ENCODE measurements around the gene GANAB.
A peak's percentile ranks its signal among the peaks of the same experiment; 100 is the strongest.
"Not testable (repeated sequence)": the region's sequence is repeated elsewhere in the genome, so short reads cannot be mapped to it uniquely, and the experiment has no call there.

Gene GANAB

DNA sequence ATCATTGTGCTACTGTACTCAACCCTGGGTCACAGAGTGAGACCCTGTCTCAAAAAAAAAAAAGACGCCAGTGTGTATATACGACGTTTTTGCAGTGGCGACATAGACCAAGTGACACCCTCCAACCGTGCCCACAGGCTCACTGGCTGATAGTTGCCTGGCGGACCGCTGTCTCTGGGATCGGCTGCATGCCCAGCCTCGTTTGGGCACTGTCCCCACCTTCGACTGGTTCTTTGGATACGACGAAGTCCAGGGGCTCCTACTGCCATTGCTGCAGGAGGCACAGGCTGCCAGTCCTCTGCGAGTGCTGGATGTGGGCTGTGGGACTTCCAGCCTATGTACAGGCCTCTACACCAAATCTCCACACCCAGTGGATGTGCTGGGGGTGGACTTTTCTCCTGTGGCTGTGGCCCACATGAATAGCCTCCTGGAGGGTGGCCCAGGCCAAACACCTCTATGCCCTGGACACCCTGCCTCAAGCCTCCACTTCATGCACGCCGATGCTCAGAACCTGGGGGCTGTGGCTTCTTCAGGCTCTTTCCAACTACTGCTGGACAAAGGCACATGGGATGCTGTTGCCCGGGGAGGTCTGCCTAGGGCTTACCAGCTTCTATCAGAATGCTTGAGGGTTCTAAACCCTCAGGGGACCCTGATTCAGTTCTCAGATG lies 20.0 kb upstream of the GANAB start:
- DNase-seq = no peak

GRCh38 chr11:62665599-62666258 lies 19.3 kb upstream of the GANAB start:
- no peak for DNase-seq

DNA sequence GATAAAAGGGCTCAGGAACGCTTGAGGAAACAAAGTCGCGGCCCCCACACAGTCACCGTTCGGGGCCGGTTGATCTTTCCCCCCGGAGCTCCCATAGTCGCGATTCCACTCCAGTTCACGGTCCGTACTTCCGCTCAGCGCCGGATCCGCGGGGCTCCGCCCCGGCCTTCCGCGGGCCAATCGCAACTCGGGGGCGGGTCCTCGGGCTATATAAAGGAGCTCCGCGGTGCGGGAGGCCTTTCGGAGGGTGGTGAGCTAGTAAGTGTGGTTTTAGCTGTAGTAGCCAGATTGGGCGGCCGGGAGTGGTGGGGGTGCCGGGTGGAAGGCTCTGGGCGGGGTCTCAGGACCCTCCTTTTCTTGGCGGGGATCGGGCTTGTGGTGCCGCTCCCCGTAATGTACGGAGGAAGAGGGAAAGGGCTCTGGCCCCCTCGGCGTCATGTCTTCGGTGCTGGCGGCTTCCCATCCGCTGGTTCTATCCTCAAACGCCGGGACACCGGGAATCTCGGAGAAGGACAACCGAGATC lies 18.7 kb upstream of the GANAB start, which contains the start of the genes C11orf98 and CSKMT:
Gene C11orf98, minus strand, starts transcription at position 136 of the 524 bp plus-strand sequence. Its CDS starts 41 bp downstream, at position 95.
Gene CSKMT, plus strand, starts transcription at position 238 of the 524 bp plus-strand sequence. CDS start 568 bp downstream, outside the sequence.
- DNase-seq = peak; percentile 92

DNA sequence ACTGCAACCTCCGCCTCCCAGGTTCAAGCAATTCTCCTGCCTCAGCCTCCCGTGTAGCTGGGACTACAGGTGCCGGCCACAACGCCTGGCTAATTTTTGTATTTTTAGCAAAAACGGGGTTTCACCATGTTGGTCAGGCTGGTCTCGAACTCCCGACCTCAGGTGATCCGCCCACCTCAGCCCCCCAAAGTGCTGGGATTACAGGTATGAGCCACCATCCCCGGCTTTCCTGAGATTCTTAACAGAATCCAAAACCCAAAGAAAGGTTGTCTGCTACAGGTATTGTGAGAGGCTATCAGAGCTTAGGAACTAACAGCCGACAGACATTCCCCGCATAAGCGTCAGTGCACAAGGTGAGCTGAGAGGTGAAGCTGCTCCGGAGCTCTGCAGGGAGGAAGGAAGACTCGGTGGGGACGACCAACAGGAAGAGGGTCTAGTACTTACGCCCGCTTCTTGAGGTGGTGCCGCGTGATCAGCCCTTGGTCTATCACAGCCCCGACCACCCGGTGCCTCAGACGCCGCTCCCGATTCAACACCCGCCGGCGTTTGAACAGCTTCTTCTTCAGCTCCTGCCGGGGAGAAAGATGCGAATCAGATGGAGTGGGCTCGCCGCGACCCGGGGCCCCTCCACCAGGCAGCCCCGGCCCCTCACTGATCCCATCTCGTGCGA lies 18.1 kb upstream of the GANAB start:
- DNase-seq = peak; percentile 22

DNA sequence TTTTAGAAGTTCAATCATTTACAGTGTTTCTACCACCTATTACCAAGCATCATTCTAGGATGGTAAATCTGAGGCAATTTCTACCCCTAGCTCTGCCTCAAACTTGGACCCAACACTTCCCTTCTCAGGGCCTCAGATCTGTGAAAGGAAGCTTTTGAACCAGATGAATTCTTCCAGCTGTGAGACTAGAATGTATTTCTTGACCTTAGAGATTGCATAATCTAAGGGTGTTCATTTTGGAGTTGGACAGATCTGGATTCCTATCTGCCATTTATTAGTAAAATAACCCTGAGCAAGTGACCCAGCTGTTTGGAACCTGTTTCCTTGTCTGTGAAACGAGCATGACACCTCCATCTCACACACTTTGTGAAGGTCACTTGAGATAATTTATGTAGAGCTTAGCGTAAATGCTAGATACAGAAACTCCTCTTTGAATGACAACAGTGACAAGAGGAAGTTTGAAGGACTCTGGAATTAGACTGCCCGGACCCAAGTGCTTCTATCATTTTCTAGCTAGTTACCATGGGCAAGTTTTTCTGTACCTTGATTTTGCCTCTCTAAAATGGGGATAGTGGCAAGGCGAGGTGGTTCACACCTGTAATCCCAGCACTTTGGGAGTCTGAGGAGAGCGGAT lies 10.5 kb upstream of the GANAB start:
- DNase-seq = no peak

DNA sequence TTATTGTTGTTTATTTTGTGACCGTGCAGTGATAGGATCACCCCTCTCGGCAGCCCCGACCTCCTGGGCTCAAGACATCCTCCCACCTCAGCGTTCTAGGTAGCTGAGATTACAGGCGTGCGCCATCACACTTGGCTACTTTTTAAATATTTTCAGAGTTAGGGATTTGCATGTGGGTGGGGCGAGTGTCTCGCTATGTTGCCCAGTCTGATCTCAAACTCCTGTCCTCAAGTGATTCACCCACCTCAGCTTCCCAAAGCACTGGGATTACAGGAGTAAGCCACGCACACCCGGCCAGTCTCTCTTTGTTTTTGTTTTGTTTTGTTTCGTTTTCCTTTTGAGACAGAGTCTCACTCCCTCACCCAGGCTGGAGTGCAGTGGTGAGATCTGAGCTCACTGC lies 7.9 kb upstream of the GANAB start:
- DNase-seq = no peak

- no peak for DNase-seq
Observed at GRCh38 chr11:62652161-62653006, 6.0 kb upstream of the GANAB start.

- DNase-seq = not testable (repeated sequence)
Observed at GRCh38 chr11:62650283-62650682, 3.9 kb upstream of the GANAB start.

GRCh38 chr11:62649486-62649885 lies 3.1 kb upstream of the GANAB start:
- no peak for DNase-seq

DNA sequence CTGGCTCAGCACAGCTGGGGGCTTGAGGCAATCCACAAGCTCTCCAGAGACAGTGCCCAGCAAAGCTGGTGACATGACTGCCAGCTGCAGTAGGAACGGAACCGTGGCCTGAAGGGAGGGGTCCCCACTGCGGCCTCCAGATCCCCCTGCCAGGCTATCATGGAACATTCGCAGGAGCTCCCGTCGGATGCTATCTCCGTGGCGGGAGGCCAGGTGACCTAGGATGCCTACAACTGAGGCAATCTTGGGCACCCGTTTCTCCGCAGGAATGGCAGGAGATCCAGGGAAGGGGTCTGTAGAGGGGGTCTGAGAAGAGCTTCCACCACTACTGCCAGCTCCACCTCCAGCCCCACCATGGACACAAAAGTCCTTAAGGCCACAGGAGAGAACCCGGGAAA lies 2.6 kb upstream of the GANAB start:
- DNase-seq = no peak

GRCh38 chr11:62648185-62648966 lies 2.0 kb upstream of the GANAB start:
- no peak for DNase-seq

GRCh38 chr11:62647609-62648005 lies 1.2 kb upstream of the GANAB start:
- DNase-seq = no peak

GRCh38 chr11:62646825-62647608 lies 604 bp upstream of the GANAB start:
- DNase-seq = no peak

GRCh38 chr11:62645671-62645945 lies 805 bp downstream of the GANAB start:
- DNase-seq = no peak

- DNase-seq = no peak
Observed at GRCh38 chr11:62644220-62644619, 2.2 kb downstream of the GANAB start.

DNA sequence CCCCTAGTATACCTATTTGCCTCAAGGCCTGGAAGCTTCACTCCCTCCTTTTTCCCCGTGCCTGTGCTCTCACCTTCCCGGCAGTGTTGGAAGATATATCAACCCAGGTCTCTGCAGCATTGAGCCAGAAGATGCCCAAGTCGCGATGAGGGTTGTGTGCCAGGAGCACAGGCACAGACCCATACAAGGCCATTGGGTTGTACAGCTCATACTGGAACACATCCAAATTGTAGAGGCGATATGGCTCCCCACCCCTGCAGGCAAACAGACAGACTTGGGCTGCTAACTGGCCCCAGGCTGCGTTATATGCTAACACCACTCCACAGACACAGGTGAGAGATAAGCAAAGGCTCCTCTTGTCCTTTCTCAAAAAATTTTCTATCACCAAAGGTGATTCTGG lies 13.9 kb downstream of the GANAB start:
- no peak for DNase-seq

- no peak for DNase-seq
Observed at GRCh38 chr11:62627713-62628112, 18.7 kb downstream of the GANAB start.

DNA sequence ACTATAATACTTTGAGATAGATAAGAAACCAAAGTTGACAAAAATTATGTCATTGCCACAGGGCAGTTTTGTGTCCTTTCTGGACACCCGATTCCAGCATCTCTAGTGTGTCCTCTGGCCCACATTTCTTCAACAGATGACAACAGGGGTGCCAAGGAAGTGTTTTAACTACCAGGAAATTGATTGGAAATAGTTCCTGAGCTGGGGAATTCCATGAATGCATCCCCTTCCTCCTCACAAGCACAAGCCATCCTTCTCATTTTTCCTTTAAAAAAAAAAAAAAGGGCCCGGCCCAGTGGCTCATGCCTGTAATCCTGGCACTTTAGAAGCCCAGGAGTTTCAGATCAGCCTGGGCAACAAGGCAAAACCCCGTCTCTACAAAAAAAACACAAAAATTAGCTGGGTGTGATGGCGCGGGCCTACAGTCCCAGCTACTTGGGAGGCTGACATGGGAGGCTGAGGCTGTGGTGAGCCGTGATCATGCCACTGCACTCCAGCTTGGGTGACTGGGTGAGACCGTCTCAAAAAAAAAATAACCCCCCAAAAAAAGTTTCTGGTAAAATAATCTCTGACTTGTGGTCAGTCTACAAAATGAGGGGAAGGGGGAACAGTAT lies 23.8 kb downstream of the GANAB start:
- DNase-seq = no peak

- DNase-seq = peak; percentile 97
Observed at GRCh38 chr11:62621567-62622470, 24.6 kb downstream of the GANAB start, which contains the start of gene B3GAT3. B3GAT3 (minus strand) TSS chr11:62621986; CDS start chr11:62621947, 39 bp downstream.
